ENCODE results near the gene WDR87.
A peak's percentile ranks its signal among the peaks of the same experiment; 100 is the strongest.

Gene WDR87

GRCh38 chr19:37905946-37906868 lies at the start of gene WDR87:
Gene WDR87 (minus strand): TSS chr19:37906594. CDS start chr19:37898239, 8,355 bp downstream.
- FAIRE-seq, result no peak

- FAIRE-seq, result no peak
Measured at GRCh38 chr19:37955986-37956385, 49.6 kb upstream of the WDR87 start.

- no peak for FAIRE-seq
Measured at GRCh38 chr19:37954421-37954874, 48.1 kb upstream of the WDR87 start.

GRCh38 chr19:37953918-37954303 lies 47.5 kb upstream of the WDR87 start:
- no peak for FAIRE-seq

GRCh38 chr19:37953171-37953917 lies 47.0 kb upstream of the WDR87 start:
- FAIRE-seq, result no peak

GRCh38 chr19:37951816-37952210 lies 45.4 kb upstream of the WDR87 start:
- FAIRE-seq, result no peak

- FAIRE-seq, result no peak
Measured at GRCh38 chr19:37950471-37951175, 44.2 kb upstream of the WDR87 start.

- FAIRE-seq, result no peak
Measured at GRCh38 chr19:37948362-37948761, 42.0 kb upstream of the WDR87 start.

- no peak for FAIRE-seq
Measured at GRCh38 chr19:37947778-37948177, 41.4 kb upstream of the WDR87 start.

GRCh38 chr19:37946132-37946531 lies 39.7 kb upstream of the WDR87 start:
- FAIRE-seq, result no peak

GRCh38 chr19:37943480-37943879 lies 37.1 kb upstream of the WDR87 start:
- FAIRE-seq, result no peak

GRCh38 chr19:37942516-37942902 lies 36.1 kb upstream of the WDR87 start:
- FAIRE-seq, result no peak

GRCh38 chr19:37941782-37942515 lies 35.6 kb upstream of the WDR87 start:
- FAIRE-seq, result no peak

GRCh38 chr19:37938353-37938752 lies 32.0 kb upstream of the WDR87 start:
- no peak for FAIRE-seq

- FAIRE-seq, result no peak
Measured at GRCh38 chr19:37936886-37937285, 30.5 kb upstream of the WDR87 start.

GRCh38 chr19:37936166-37936565 lies 29.8 kb upstream of the WDR87 start:
- no peak for FAIRE-seq

- no peak for FAIRE-seq
Measured at GRCh38 chr19:37935341-37935740, 28.9 kb upstream of the WDR87 start.

- FAIRE-seq, result peak; percentile 95
Measured at GRCh38 chr19:37933937-37934358, 27.6 kb upstream of the WDR87 start.

GRCh38 chr19:37932985-37933936 lies 26.9 kb upstream of the WDR87 start:
- no peak for FAIRE-seq

- peak; percentile 43 for FAIRE-seq
Measured at GRCh38 chr19:37931881-37932655, 25.7 kb upstream of the WDR87 start.

All from islet of Langerhans (tissue), 1 donor.